Activated T-cell treated with anti-CD3 and anti-CD28 coated beads, Interleukin-2, amount 50 U/mL, for 1 hour (primary cell): ENCODE measurements around the gene ABCA13.

Experiments used
- DNase-seq: peaks from one replicate; pipeline ENCODE4 v3.0.0-alpha.2; 2020

Gene ABCA13

GRCh38 chr7:48307041-48307714 is 135.9 kb downstream of the ABCA13 start:
- DNase-seq, result no peak

- no peak for DNase-seq
Observed at GRCh38 chr7:48309720-48310119, 138.5 kb downstream of the ABCA13 start.

- no peak for DNase-seq
Observed at GRCh38 chr7:48311464-48312100, 140.3 kb downstream of the ABCA13 start.

- no peak for DNase-seq
Observed at GRCh38 chr7:48312151-48312550, 140.9 kb downstream of the ABCA13 start.

GRCh38 chr7:48316768-48317167 is 145.5 kb downstream of the ABCA13 start:
- DNase-seq, result no peak

- DNase-seq, result no peak
Observed at GRCh38 chr7:48317360-48317759, 146.1 kb downstream of the ABCA13 start.

- no peak for DNase-seq
Observed at GRCh38 chr7:48321319-48322010, 150.2 kb downstream of the ABCA13 start.

- DNase-seq, result no peak
Observed at GRCh38 chr7:48337012-48337621, 165.9 kb downstream of the ABCA13 start.

- DNase-seq, result no peak
Observed at GRCh38 chr7:48337781-48338180, 166.5 kb downstream of the ABCA13 start.

- no peak for DNase-seq
Observed at GRCh38 chr7:48347230-48347825, 176.1 kb downstream of the ABCA13 start.

GRCh38 chr7:48350515-48350914 is 179.3 kb downstream of the ABCA13 start:
- no peak for DNase-seq

GRCh38 chr7:48351900-48352299 is 180.6 kb downstream of the ABCA13 start:
- DNase-seq, result no peak

GRCh38 chr7:48355346-48355745 is 184.1 kb downstream of the ABCA13 start:
- DNase-seq, result no peak

GRCh38 chr7:48360574-48360973 is 189.3 kb downstream of the ABCA13 start:
- DNase-seq, result no peak

GRCh38 chr7:48363174-48363573 is 191.9 kb downstream of the ABCA13 start:
- DNase-seq, result no peak

- no peak for DNase-seq
Observed at GRCh38 chr7:48365010-48365409, 193.8 kb downstream of the ABCA13 start.

GRCh38 chr7:48366096-48366495 is 194.8 kb downstream of the ABCA13 start:
- no peak for DNase-seq

GRCh38 chr7:48376263-48376662 is 205.0 kb downstream of the ABCA13 start:
- no peak for DNase-seq

- DNase-seq, result no peak
Observed at GRCh38 chr7:48380921-48381320, 209.7 kb downstream of the ABCA13 start.

GRCh38 chr7:48381571-48381970 is 210.3 kb downstream of the ABCA13 start:
- DNase-seq, result no peak

GRCh38 chr7:48384180-48384752 is 213.0 kb downstream of the ABCA13 start:
- no peak for DNase-seq

- DNase-seq, result no peak
Observed at GRCh38 chr7:48387932-48388331, 216.7 kb downstream of the ABCA13 start.

GRCh38 chr7:48388911-48389310 is 217.7 kb downstream of the ABCA13 start:
- DNase-seq, result no peak
